ENCODE results near the gene SLC30A1.

The SLC30A1 gene

DNA sequence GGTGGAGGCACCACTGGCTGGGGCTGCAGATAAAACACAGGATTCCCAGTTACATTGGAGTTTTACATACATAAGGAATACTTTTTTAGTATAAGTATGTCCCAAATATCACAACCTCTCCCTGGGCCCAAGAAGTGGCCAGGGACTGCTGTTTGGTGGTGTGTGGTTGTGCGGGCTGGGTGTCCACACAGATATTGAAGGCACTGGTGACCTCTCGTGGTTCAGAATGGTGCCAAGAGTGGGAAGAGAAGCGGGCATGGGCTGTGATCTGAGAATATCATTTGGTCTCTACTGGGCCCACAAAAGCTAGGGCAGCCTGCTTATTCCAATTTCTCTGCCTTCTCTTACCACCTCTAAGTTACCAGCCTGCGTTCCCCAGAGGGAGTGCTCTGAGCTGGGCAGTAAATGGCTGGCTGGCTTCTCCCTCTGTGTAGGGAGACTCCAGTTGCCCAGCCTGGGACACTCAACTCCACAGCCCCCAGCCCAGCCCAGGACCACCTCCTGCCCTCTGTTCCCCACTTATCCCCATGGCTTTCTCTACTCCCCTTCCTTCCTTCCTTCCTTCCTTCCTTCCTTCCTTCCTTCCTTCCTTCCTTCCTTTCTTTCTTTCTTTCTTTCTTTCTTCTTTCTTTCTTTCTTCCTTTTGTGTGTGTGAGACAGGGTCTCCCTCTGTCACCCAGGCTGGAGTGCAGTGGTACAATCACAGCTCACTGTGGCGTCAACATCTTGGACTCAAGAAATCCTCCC, 44.2 kb downstream of the SLC30A1 start:
- H3K4me3 ChIP-seq (ENCODE audit: low read depth, low read length): no peak overlapping the region
- TF ChIP-seq, protein P1, sequence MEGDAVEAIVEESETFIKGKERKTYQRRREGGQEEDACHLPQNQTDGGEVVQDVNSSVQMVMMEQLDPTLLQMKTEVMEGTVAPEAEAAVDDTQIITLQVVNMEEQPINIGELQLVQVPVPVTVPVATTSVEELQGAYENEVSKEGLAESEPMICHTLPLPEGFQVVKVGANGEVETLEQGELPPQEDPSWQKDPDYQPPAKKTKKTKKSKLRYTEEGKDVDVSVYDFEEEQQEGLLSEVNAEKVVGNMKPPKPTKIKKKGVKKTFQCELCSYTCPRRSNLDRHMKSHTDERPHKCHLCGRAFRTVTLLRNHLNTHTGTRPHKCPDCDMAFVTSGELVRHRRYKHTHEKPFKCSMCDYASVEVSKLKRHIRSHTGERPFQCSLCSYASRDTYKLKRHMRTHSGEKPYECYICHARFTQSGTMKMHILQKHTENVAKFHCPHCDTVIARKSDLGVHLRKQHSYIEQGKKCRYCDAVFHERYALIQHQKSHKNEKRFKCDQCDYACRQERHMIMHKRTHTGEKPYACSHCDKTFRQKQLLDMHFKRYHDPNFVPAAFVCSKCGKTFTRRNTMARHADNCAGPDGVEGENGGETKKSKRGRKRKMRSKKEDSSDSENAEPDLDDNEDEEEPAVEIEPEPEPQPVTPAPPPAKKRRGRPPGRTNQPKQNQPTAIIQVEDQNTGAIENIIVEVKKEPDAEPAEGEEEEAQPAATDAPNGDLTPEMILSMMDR (IDR thresholded peaks at IDR 0.05; ENCODE audit: low read depth, low read length): no peak

DNA sequence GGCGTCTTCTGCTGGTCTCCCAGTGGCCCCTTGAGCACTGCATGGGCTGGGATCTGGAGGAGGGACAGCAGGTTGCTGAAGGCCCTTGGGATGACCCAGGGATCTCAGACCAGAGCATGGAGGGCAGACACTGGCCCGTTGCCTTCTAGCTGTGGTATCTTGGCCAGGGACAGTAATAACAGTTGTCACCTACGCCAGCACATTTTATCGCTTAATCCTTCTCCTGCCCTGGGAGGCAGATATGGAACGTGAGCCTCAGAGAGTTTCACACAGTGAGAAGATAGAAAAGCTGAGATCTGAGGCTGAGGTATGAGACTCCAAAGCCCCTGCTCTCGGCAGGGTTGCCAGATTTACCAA, 46.9 kb downstream of the SLC30A1 start:
- TF ChIP-seq, protein P1 (IDR thresholded peaks at IDR 0.05; ENCODE audit: low read depth, low read length): no peak
- H3K4me3 ChIP-seq (ENCODE audit: low read depth, low read length): no peak overlapping the region

DNA sequence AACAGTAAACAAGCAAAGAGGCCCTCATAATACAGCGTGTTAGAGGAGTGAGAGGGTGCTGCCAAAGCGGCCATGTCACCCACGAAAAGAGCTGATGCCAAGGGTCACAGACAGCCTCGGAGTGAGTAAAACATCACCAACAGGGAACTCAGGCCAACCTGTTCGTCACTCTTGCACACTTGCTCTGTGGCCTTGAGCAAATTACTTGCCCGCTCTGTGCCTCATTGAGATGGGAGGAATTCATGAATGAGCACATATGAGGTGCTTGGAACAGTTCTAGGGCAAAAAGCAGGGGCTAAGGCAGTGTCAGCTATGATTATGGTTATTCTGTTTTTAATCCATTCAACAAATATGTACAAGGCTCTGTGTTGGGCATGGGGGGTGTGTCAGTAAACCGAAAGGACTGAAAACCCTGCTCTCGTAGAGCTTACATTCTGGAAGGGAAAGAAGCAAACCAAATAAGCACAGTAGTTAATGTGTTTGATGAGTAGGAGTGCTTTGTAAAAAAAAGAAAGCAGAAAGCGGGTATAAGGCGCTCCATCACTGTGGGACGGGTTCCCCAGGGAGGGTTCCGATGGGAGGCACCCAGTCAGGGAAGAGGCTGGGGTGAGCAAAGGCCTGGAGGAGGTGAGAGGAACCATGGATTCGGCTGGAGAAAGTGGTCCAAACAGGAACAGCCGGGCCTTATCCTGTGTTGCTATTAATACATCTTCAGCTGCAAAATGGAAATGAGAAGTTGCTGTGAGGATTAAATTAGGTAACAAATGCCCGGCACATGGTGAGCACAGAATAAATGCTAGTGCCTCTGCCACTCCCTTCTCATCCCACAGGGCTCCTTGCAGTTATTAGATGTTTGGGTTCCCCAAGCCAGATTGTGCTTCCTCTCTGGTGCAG, 47.5 kb downstream of the SLC30A1 start:
- TF ChIP-seq, protein P1 (IDR thresholded peaks at IDR 0.05; ENCODE audit: low read depth, low read length): no peak
- H3K4me3 ChIP-seq (ENCODE audit: low read depth, low read length): no peak overlapping the region

DNA sequence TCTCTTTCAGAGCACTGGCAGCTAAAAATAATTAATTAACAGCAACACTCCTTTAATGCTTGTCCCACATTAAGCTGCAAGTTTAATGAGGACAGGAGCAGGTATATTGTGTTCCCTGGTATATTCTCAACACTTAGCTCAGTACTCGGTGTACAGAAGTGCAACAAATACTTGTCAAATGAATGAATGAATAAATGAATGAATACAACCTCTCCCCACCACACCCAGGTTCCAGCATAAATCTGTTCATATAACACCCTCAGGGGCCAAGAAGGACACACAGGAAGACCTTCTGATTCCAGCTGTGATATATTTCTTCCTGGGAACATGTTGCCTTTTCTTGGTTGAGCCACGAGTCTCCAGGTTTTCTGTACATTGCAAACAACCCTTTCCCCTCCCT, 48.9 kb downstream of the SLC30A1 start:
- no peak overlapping the region for H3K4me3 ChIP-seq (ENCODE audit: low read depth, low read length)
- TF ChIP-seq, protein P1 (IDR thresholded peaks at IDR 0.05; ENCODE audit: low read depth, low read length): no peak

DNA sequence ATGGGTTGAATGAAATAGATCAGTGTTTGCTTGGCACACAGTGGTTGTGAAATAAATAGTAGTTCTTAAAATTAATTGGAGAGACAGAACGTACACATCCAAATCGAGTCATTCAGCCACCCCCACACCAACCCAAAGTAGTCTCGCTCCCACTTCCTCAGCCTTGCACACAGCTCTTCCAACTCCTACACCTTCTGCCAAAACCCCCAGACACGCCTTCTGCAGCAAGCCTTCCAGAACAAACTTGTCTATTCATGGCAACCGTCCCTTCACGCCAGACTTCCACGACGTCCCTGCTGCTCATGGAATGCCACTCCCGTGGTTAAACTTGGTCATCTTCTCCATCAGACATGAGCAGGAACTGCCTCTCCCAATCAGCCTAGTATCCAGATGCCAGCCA, 49.5 kb downstream of the SLC30A1 start:
- TF ChIP-seq, protein P1 (IDR thresholded peaks at IDR 0.05; ENCODE audit: low read depth, low read length): no peak
- H3K4me3 ChIP-seq (ENCODE audit: low read depth, low read length): no peak overlapping the region

DNA sequence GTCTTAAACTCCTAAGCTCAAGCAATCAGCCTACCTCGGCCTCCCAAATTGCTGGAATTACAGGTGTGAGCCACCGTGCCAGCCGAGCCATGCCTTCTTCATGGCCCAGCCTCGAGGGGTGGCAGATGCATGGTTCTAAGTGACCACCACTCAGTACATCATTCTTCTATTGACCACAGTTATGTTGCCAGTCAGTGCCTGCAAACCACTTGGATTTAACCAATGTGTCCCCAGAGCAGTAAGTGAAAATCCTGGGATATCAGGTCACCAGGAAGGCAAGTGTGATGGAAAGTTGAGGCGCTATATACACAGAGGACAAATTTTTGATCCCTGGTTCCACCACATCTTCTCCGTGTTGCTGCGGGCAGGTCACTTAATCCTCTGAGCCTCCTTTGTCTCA, 50.0 kb downstream of the SLC30A1 start:
- TF ChIP-seq, protein P1 (IDR thresholded peaks at IDR 0.05; ENCODE audit: low read depth, low read length): no peak
- H3K4me3 ChIP-seq (ENCODE audit: low read depth, low read length): no peak overlapping the region

DNA sequence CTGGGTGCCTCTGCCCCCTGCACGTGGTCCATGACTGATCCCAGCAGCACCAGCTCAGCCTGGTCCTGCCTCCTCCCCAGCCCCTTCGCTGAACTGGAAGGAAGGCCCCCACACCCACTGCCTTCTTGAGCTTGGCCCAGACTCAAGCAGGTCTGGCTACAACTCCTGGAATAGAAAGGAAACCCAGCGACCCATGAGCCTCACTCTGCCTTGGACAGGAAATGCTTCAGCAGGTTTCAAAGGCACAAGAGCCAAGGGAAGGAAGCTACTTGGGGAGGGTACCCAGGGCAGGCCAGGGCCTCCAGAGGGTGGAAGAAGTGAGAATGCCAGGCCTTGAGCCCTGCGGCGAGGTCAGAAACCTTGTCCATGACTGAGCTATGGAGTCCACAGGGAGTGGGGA, 51.1 kb downstream of the SLC30A1 start:
- TF ChIP-seq, protein P1 (IDR thresholded peaks at IDR 0.05; ENCODE audit: low read depth, low read length): no peak
- no peak overlapping the region for H3K4me3 ChIP-seq (ENCODE audit: low read depth, low read length)
